Measurements from ENCODE around the gene GNAO1. TPM values are rescaled to one million over a fixed set of nuclear protein-coding genes. Genes with fewer than 3 reads are reported as not detected.
A peak's percentile ranks its signal among the peaks of the same experiment; 100 is the strongest.

GNAO1 gene
- total and polyA plus RNA-seq, 2 of the 13 experiments (the other 11 are each of a cell fraction or from before 2014, with no cell fraction given), result not detected

GRCh38 chr16:56357765-56358322, 166.6 kb downstream of the GNAO1 start (continued):
- TF ChIP-seq UBTF (CRISPR knock-in tag; IDR thresholded peaks at IDR 0.05) (peak; percentile 75; the same call in 1 of the 2 replicates), FOXJ3 (CRISPR knock-in tag; IDR thresholded peaks at IDR 0.05; ENCODE audit: borderline replicate concordance) (no peak), ZNF850 (CRISPR knock-in tag; conservative IDR thresholded peaks at IDR 0.05) (no peak), SOX5 (CRISPR knock-in tag; IDR thresholded peaks at IDR 0.05; ENCODE audit: borderline replicate concordance) (no peak), ZNF549 (CRISPR knock-in tag; IDR thresholded peaks at IDR 0.05) (no peak), SKI (IDR thresholded peaks at IDR 0.05; ENCODE audit: partially characterized antibody) (no peak), CBX5 (CRISPR knock-in tag; IDR thresholded peaks at IDR 0.05; ENCODE audit: borderline replicate concordance) (peak; percentile 14; the same call in 1 of the 2 replicates), ARNTL (CRISPR knock-in tag; IDR thresholded peaks at IDR 0.05) (no peak), KAT7 (CRISPR knock-in tag; IDR thresholded peaks at IDR 0.05; ENCODE audit: borderline replicate concordance) (no peak), ZFP41 (CRISPR knock-in tag; IDR thresholded peaks at IDR 0.05; ENCODE audit: borderline replicate concordance) (peak; percentile 16; the same call in 1 of the 2 replicates), ZFP62 (CRISPR knock-in tag; IDR thresholded peaks at IDR 0.05) (no peak), U2AF2 (IDR thresholded peaks at IDR 0.05; ENCODE audit: low read depth, low read length) (no peak), ZBTB20 (CRISPR knock-in tag; IDR thresholded peaks at IDR 0.05; ENCODE audit: borderline replicate concordance, low read depth) (0 out of 2 replicates have a peak, but pooled peaks have one; percentile 38), HHEX (CRISPR knock-in tag; IDR thresholded peaks at IDR 0.05) (no peak), MEIS2 (CRISPR knock-in tag; IDR thresholded peaks at IDR 0.05) (no peak; the same call in 1 of the 2 replicates), ZNF790 (CRISPR knock-in tag; IDR thresholded peaks at IDR 0.05; ENCODE audit: borderline replicate concordance) (no peak), NR1H2 (CRISPR knock-in tag; IDR thresholded peaks at IDR 0.05; ENCODE audit: borderline replicate concordance, low read depth) (no peak), ZBTB7A (CRISPR knock-in tag; IDR thresholded peaks at IDR 0.05) (no peak; the same call in 1 of the 2 replicates), FOXC1 (CRISPR knock-in tag; IDR thresholded peaks at IDR 0.05; ENCODE audit: borderline replicate concordance) (0 out of 2 replicates have a peak, but pooled peaks have one; percentile 25), ARID2 (CRISPR knock-in tag; IDR thresholded peaks at IDR 0.05; ENCODE audit: borderline replicate concordance) (no peak), RFXAP (CRISPR knock-in tag; IDR thresholded peaks at IDR 0.05; ENCODE audit: borderline replicate concordance) (no peak), ZNF33B (CRISPR knock-in tag; IDR thresholded peaks at IDR 0.05) (peak; percentile 33; the same call in 1 of the 2 replicates), E2F2 (CRISPR knock-in tag; IDR thresholded peaks at IDR 0.05; ENCODE audit: borderline replicate concordance) (no peak), ZNF431 (CRISPR knock-in tag; IDR thresholded peaks at IDR 0.05; ENCODE audit: borderline replicate concordance, low read depth) (no peak), ZNF136 (CRISPR knock-in tag; IDR thresholded peaks at IDR 0.05; ENCODE audit: low read depth) (no peak)
- TF ChIP-seq, protein P1, sequence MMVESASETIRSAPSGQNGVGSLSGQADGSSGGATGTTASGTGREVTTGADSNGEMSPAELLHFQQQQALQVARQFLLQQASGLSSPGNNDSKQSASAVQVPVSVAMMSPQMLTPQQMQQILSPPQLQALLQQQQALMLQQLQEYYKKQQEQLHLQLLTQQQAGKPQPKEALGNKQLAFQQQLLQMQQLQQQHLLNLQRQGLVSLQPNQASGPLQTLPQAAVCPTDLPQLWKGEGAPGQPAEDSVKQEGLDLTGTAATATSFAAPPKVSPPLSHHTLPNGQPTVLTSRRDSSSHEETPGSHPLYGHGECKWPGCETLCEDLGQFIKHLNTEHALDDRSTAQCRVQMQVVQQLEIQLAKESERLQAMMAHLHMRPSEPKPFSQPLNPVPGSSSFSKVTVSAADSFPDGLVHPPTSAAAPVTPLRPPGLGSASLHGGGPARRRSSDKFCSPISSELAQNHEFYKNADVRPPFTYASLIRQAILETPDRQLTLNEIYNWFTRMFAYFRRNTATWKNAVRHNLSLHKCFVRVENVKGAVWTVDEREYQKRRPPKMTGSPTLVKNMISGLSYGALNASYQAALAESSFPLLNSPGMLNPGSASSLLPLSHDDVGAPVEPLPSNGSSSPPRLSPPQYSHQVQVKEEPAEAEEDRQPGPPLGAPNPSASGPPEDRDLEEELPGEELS (CRISPR knock-in tag; IDR thresholded peaks at IDR 0.05), result peak; percentile 51; the same call in 1 of the 2 replicates

Data from HepG2 (cell line).